G401 (cell line): ENCODE data around the gene ZNRF3. TPM values are rescaled to one million over a fixed set of nuclear protein-coding genes. Genes with fewer than 3 reads are reported as not detected.

ENCODE experiments used
- DNase-seq: peaks from one replicate; pipeline ENCODE4 v3.0.0-alpha.2; 2015; ENCODE audit warnings: low spot score
- in situ Hi-C: cut with HindIII; loops from 2 replicates; pipeline ENCODE4 v1.10.0; 2016; ENCODE audit warnings: low sequenced_read_pairs, mixed read lengths
- total RNA-seq: library from RNA; depleted of rRNA; stranded (reverse); fragments of >200 nt; shearing (Covaris generic); gene quantifications from 2 replicates; pipeline ENCODE4 v1.2.3, GENCODE V29; 2014

ZNRF3 gene
- total RNA-seq, 1 experiment from 2014 or later = 13.8 TPM

DNA sequence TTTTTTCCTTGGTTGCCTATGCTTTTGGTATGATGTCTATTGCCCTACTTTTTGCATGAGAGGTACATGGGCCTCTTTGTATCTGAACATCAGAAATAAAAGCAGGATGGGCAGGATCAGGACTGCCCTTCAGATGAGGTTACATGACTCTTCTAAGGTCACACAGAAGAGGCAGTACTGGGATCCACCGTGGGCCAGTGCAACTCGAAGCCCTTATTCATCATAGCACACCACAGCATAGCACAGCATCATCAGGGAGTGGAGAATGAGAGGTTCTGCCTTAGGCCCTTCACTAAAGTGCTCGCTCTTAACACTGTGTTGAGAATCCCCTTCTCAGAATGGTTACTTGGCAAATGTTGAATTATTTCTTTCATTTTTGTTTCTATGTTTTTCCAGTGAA lies 90.0 kb downstream of the ZNRF3 start:
- DNase-seq = no peak
- in situ Hi-C loops = no loop called here

DNA sequence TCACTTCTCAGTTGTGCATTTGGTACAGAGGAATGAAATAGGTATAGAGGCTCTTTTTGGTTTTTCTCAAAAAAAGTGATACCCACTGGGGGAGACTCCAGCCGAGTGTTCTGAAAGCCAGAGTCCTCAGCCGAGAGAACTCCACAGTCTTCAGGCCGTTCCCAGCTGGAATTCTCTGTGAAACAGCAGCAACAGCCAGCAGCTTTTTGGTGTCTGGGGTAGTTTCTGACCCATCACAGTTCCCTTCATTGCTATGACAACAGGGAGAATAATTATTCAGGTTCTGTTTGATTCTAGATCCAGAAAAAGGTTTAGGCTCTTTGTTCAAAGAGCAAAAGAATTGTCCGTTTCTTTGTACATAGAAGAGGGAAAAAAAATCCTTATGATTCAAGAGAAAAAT lies 93.7 kb downstream of the ZNRF3 start:
- DNase-seq = no peak
- in situ Hi-C loops = no loop called here

DNA sequence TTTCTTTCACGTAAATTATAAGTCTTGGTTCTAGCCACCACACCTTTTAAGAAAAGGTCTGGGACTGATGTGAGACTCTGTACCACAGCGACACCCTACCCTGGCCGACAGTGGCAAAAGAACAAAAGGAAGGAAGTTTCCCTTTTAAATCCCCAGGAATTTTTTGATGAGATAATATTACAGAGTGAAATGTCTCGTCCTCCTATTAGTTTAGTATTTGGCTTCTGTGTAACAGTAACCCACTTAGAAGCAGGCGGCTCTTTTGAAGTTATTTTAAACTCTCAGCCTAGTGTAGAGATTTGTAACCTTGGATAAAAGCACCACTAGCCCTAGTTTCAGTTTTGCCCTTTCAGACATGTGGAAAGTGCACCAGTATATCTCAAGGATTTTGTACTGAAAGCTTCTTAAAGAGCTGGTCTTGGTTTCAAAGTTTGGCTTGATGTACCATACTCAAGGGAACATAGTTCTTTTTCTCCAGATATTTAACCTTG lies 94.2 kb downstream of the ZNRF3 start:
- DNase-seq = peak; percentile 38
- in situ Hi-C loops = no loop called here

DNA sequence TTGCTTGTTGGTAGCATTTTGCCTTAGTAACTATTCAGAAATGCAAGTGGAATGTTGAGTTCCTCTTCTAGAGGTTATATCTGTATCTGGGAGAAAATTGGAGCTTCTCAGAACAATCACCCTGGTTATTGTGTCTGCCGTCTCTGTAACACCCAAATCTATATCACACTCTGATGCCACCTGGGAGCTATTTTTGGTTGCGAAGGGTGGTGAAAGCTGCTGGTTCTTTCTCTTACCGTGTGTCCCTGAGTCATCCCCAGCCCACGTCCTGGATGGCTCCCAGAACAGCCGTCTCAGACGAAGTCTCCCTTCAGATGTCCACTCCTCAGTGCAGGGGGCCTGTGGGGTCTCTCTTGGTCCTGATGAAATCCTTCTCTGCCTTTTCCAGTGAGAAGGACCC lies 94.8 kb downstream of the ZNRF3 start:
- DNase-seq = peak; percentile 51
- in situ Hi-C loops = no loop called here

DNA sequence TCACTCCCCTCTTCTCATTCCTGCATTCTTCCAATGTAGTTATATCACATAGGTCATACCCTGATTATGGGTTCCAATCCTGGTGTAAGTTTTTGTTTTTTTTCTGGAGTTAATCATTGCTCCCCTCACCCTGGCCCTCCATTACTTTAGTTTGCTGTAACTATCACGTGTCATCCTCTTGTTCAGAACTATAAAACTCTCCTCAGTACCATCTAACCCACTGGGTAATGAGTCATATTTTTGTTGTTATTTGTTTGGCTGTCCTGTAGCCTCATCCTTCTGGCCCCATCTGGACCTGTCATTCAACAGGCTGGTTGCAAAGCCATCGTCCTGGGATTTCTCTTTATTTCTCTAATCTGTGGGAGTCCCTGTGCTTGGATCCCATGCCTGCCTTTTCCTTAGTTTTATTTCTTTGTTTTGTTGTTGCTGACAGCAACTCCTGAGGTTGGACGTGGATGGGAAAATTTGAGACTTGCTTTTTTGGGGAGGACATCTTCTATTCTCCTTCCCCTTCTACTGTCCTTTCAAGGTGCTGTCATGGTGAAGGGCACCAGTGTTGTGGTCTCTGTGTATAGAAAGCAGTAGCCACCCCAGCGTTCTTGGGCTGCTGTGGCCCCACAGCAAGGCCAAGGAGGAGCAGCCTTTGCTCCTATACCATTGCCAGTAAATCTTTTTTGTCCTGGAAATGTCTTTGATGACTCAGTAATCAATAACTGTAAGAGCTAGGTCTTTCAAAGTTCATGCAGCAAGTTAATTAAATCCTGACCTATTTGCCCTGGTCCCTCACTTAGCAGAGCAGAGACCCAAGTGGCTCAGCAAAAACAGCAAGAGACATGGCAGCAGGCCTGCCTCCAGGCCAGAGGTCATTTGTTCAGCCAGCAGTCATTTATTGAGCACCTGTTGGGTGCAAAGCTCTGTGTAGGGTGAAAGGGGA lies 95.8 kb downstream of the ZNRF3 start:
- DNase-seq = no peak

DNA sequence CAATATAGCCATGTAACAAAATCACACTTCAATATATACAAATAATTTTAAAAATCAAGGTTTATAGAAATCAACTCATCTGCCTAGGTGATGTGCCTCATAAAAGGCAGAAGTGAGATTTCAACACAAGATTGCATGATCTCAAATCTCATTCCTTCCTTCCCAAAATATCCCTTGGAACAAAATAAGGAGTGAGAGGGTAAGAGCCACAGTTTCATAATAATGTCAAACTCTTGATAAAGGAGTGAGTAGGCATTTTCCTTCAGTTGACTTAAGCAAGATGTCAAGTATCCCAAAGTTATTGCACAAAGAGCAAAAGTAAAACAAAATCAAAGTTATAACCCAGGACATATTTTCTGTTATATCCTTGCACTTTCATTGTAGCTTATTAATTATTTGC lies 97.0 kb downstream of the ZNRF3 start:
- DNase-seq = no peak
- in situ Hi-C loops = no loop called here

More for the DNA sequence above, 95.8 kb downstream of the ZNRF3 start:
- in situ Hi-C loops = no loop called here

DNA sequence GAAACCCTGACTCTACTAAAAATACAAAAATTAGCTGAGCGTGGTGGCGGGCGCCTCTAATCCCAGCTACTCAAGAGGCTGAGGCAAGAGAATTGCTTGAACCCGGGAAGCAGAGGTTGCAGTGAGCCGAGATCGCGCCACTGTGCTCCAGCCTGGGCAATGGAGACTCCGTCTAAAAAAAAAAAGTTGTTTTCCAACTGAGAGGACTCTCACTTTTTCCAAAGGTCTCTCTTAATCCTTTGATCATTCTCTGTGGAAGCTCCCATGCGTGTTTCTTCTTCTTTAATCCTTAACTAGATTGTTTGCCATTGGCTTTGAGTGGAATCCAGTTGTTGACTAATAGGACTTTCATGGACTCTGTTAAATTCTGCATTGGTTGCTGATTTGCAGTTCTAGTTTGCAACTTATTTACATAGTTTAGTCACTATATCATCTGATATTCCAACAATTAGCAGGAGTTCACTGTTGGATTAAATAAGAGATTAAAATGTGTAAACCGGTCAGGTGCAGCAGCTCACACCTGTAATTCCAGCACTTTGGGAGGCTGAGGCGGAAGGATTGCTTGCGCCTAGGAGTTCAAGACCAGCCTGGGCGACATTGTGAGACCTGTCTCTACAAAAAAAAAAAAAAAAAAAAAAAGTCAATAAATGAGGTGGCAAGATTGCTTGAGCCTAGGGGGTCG lies 98.6 kb downstream of the ZNRF3 start:
- in situ Hi-C loops = no loop called here
- DNase-seq = no peak

DNA sequence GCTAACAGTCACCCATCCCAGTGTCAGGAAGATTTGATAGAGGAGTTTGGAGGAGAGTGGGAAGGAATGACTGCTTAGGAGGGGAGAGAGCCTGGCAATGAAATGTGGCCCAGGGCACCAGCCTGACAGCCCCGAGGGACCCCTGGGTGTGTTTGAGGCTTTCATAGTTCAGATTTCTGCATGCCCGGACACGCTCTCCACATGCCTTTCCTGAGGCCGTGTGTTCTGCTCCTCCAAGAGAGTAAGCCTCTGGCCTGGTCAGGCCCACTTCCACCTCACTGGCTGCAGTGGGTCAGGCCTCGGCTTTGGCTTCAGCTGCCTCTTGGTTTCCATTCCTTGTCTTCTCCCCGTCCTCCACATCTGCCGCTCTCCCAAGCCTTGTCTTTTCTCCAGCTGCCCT lies 99.8 kb downstream of the ZNRF3 start:
- no peak for DNase-seq
- in situ Hi-C loops = no loop called here

DNA sequence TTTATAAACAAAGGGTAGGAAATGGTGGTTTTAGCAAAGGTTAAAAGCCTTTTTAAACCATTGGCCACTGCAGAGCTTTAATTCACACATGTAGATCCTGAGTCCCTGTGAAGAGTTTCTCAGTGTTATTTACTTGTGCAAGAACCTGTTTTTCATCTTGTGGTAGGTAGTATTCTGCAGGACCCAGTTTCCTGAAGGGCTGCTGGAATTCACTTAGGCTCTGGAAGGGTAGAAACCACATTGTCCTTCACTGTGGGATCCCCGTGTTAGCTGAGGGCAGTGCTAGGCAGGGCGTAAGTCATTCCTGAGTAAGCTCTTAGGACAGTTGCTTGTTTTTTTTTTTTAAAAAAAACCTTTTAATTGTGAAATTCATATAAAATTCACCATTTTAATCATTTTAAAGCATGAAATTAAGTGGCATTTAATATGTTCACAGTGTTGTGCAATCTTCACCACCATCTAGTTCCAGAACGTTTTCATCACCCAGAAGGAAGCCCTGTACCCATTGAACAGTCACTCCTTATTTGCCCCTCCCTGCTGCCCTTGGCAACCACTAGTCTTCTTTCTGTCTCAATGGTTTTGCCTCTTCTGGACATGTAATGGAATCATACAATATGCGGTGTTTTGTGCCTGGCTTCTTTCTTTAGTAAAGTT lies 100.5 kb downstream of the ZNRF3 start:
- DNase-seq = no peak
- in situ Hi-C loops = no loop called here

DNA sequence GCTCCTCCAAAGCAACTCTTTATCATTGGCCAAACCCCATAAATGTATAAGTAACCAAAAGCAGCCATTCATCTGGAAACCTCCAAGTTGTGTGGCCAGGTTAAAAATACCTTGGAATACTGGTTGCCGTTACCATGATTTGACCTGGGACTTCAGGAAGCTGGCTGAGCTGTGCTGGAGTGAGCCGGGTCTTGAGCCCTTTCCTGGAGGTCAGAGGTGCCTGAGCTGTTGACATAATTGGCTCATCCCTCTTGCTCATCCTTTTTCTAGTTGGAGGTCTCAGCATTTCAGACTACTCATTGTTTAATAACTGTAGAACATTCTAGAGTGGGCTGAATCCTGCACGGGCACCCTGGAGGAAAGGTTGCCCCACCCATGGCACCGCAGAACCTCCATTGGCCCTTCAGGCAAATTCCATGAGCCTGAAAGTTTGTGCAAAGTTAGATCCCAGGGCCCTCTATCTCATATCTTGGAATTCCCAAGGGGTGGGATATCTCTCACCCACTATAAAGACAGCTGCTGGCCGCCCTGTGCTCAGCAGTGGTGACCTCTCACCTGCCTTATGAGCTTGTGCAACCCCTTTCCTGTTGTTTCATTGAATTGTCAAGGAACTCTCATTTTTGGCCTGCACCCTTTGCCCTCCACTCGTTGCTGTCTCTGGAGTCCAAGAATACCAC lies 101.2 kb downstream of the ZNRF3 start:
- DNase-seq = no peak

DNA sequence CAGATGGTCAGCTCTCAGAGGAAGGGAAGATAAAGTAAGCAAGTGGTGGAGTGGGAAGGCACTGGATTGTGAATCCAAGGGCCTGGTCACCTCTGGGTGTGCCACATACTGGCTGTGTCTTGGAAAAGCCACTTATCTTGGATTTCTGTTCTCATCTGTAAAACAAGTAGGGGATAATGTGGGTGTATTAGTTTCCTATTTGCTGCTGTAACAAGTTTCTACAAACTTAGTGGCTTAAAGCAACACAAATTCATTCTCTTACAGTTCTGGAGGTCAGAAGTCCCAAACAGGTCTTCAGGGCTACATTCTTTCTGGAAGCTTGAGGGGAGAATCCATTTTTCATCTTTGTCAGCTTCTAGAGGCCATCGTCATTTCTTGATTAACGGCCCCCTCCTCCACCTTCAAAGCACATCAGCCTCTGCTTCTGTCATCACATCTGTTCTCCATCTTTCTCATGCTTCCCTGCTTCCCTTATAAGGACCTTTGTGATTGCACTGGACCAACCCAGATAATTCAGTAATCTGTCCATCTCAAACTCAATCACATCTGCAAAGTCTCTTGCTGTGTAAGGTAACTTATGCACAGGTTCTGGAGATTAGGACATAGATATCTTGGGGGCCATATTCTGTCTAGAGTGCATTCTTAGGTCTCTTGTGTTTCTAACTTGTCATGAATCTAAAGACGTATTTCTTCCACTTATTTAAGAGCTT lies 102.4 kb downstream of the ZNRF3 start:
- DNase-seq = no peak
- in situ Hi-C loops = no loop called here

More for the DNA sequence above, 101.2 kb downstream of the ZNRF3 start:
- in situ Hi-C loops = no loop called here

DNA sequence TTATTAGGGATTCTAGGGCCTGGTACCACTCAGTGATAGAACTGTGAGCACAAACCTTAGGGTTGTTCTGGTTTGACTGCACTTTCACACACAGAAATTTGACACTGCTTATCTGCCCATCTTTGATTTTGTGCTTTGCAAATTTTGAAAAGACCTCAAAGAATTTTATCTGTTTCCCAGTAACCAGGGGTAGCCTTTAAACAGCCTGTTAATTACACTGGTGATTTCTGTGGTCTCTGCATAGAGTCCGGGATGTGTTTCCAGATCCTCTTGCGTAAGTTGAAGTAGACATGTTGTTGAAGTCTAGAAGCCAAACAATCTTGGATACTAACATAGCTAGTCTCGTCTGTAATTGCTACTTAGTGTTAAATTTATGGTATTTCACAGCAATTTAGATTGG lies 103.0 kb downstream of the ZNRF3 start:
- in situ Hi-C loops = no loop called here
- DNase-seq = no peak

DNA sequence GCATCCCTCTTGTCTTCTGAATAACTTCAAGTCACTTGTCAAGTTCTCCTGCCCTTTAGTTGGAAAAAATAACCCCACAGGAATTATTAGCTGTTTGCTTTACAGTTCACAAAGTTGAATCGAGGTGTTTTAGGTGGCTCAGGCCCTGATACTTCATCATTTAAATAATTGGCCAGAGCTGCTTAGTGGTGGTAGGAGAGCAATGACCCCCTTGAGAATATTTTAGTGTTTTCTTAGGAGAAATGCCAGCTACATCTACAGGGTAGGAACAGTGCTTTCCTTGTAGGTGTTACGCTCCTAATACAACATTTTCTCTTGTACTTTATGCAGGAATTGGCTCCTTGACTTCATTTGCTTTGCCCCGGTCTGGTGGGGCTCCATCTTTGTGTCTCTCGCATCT lies 105.1 kb downstream of the ZNRF3 start:
- DNase-seq = no peak
- in situ Hi-C loops = no loop called here

DNA sequence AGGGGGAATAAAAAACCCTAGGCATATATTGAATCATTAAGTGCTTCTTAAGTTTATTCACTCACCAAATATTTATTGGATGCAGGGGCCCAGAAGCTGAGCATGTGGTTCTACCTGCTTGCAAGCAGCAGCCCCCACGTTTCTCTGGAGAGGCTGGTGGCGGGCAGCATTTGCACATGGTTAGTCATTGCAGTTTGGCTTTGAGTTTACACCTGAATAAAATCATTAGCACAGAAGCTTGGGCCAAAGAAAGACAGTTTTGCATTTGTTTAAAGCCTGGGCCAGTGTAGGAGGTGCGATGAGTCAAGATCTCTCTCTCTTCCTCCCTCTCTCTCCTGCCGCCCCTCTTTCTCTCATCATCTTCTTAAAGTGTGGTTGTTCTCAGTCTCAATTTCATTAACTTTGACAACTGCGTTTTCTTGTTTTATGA lies 105.7 kb downstream of the ZNRF3 start:
- in situ Hi-C loops = no loop called here
- DNase-seq = no peak

DNA sequence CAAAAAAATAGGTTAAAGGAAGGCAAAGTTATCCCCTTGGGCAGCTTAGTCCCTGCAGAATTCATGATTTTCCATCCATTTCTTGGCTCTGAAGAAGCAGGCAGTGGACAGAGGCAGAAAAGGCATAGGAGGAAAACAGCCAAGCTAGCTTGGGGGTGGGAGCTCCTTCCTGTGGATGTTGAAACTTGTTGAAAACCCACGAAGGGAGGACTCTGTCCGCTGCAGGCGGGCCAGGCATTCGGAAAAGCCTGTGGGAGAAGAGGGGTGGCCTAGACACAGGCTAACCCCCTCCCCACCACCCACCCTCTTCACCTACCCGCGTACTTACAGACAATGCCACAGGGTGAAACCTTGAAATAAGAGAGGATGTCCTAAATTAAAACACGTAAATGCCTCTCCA lies 106.1 kb downstream of the ZNRF3 start:
- in situ Hi-C loops = no loop called here
- DNase-seq = no peak

DNA sequence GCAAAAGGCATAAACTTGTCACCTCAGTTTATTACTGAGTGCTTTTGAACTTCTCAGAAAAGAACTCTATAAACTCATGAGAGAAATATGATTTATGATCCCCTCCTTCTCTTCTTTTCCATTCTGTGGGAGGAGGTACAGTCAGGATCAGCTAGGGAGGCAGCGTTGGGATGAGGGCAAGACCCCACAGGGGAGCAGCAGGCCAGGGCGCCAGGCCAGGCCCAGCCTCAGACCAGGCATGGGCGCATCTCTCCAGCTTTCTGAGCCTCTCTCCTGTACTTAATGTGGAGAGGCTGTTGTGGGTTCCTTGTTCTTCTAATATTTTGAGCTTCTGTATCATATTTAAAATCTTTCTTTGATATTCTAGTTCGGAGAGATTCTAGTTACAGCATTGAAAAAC lies 106.5 kb downstream of the ZNRF3 start:
- DNase-seq = no peak
- in situ Hi-C loops = no loop called here

DNA sequence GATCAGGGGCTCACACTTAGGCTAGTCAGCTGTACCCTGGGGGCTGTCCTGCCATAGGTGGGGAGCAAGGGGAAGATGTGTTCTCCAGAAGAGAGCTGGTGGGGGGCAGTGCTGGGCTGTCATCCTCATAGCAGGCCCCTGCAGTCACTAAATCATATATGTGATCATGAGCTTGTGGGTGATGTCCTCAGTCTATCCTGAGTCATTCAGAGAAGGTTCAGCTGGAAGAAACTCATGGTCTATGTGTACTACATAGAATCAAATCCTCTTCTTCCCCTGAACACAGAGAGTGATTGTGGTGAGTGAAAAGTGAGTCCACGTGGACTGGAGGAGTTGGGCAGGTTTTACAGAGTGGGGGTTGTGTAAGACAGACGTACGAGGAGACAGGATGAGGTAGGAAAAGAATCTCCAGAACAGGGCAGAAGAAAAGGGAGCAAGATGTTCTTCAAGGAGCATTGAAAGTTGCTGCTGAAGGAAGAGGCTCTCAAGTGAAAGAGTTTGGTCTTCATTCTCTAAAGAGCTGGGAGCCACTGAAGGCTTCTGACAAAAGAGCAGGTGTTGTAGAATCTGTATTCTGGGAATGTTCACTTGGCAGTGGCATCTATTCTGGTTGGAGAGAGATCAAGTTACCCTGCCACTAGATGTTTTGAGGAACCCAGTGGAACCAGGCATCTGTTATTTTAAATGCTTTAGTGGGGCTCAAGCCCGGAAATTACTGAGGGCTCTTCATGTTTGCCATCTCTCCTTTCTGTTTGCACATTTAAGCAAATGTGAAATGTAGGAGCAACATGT lies 109.4 kb downstream of the ZNRF3 start:
- in situ Hi-C loops = no loop called here
- DNase-seq = peak; percentile 64

DNA sequence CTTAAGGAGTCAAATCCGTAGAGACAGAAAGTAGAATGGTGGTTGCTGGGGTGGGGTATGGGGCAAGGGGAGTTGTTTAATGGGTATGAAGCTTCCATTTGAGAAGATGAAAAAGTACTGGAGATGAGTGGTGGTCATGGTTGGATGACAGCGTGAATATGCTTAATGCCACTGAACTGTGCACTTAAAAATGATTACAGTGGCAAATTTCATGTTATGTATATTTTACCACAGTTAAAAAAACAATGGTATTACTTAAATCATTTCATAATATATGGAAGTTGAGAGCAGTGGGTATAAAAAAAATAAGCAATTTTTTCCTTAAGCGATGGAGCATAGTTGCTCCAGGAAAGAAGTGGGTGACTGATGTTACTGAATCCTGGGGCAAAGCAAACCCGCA lies 111.2 kb downstream of the ZNRF3 start:
- no peak for DNase-seq
- in situ Hi-C loops = no loop called here
